A673 (cell line): Measurements from ENCODE around the gene NCAM2.

Experiments
- EZH2 ChIP-seq: fragments of 200-600 bp; sonication (generic); IDR thresholded peaks from 2 replicates; pipeline ENCODE4 v1.6.1; 2017; ENCODE audit warnings: borderline replicate concordance, low read depth, mild to moderate bottlenecking, mixed read lengths, antibody characterized with exemption, low read length; ENCODE audit not compliant: poor library complexity, severe bottlenecking
- TF ChIP-seq, protein P1 (sequence below): fragments of 300-800, 200-600 bp; sonication (generic); conservative IDR thresholded peaks from 2 replicates; pipeline ENCODE4 v1.5.1; 2017; ENCODE audit warnings: low read depth, mild to moderate bottlenecking, antibody characterized with exemption, low read length, moderate library complexity, mixed read lengths

DNA sequence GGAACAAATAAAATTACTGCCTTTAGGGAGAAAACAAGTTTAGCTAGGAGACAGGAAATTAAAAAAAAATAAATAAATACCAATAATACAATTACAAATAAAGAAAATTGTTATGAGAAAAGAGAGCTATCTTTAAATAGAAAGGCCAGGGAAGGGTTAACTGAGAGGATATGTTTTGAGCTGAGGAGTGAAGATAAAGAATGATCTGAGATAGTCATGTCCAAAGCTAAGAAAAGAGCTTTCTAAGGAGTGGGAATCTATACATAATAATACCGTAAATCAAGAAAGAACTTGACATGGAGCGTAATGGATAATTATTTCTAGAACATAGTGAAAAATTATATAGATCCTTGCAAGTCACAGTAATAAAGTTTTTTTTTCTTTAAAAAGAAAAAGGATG lies 176.5 kb downstream of the NCAM2 start:
- TF ChIP-seq, protein P1, sequence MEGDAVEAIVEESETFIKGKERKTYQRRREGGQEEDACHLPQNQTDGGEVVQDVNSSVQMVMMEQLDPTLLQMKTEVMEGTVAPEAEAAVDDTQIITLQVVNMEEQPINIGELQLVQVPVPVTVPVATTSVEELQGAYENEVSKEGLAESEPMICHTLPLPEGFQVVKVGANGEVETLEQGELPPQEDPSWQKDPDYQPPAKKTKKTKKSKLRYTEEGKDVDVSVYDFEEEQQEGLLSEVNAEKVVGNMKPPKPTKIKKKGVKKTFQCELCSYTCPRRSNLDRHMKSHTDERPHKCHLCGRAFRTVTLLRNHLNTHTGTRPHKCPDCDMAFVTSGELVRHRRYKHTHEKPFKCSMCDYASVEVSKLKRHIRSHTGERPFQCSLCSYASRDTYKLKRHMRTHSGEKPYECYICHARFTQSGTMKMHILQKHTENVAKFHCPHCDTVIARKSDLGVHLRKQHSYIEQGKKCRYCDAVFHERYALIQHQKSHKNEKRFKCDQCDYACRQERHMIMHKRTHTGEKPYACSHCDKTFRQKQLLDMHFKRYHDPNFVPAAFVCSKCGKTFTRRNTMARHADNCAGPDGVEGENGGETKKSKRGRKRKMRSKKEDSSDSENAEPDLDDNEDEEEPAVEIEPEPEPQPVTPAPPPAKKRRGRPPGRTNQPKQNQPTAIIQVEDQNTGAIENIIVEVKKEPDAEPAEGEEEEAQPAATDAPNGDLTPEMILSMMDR = no peak
- no peak for TF ChIP-seq EZH2
